Mesenchymal stem cell (in vitro differentiated cells and primary cell): ENCODE results near the gene CHCT1. TPM values are rescaled to one million over a fixed set of nuclear protein-coding genes. Genes with fewer than 3 reads are reported as not detected.
"Not testable (repeated sequence)": the region's sequence is repeated elsewhere in the genome, so short reads cannot be mapped to it uniquely, and the experiment has no call there.

ENCODE experiments used
- DNase-seq: peaks from one replicate; pipeline ENCODE4 v3.0.0-alpha.2; 2013
- H2AFZ ChIP-seq: one replicate; pipeline ENCODE4 v1.6.1; 2013; ENCODE audit warnings: low read depth, mild to moderate bottlenecking, control low read depth, inconsistent platforms, low read length, moderate library complexity
- H2AK5ac ChIP-seq: 2 replicates; pipeline ENCODE4 v1.6.1; 2013; ENCODE audit warnings: low read length, moderate library complexity, mild to moderate bottlenecking, inconsistent platforms; ENCODE audit not compliant: severe bottlenecking
- H2BK120ac ChIP-seq: one replicate; pipeline ENCODE4 v1.6.1; 2013; ENCODE audit warnings: low read depth, mild to moderate bottlenecking, inconsistent platforms, low read length, moderate library complexity
- H2BK12ac ChIP-seq, 2 experiments: one replicate each; pipeline ENCODE4 v1.6.1; 2013; ENCODE audit warnings: inconsistent platforms in 2 of 2, low read length in 2 of 2, mild to moderate bottlenecking in 2 of 2, moderate library complexity in 2 of 2, control low read depth in 1 of 2
- H2BK15ac ChIP-seq: one replicate; pipeline ENCODE4 v1.6.1; 2013; ENCODE audit warnings: mild to moderate bottlenecking, low read depth, inconsistent platforms; ENCODE audit not compliant: poor library complexity, severe bottlenecking
- H2BK5ac ChIP-seq: 2 replicates; pipeline ENCODE4 v1.6.1; 2013; ENCODE audit warnings: low read depth, mild to moderate bottlenecking, low read length, control low read depth, inconsistent platforms; ENCODE audit not compliant: poor library complexity, severe bottlenecking
- H3K14ac ChIP-seq, 2 experiments: one replicate each; pipeline ENCODE4 v1.6.1; 2013; ENCODE audit warnings: inconsistent platforms in 2 of 2, low read length in 2 of 2, control low read depth in 1 of 2, mild to moderate bottlenecking in 1 of 2, moderate library complexity in 1 of 2
- H3K18ac ChIP-seq, 2 experiments: one replicate each; pipeline ENCODE4 v1.6.1; 2013; ENCODE audit warnings: inconsistent platforms in 2 of 2, low read length in 2 of 2, control low read depth in 1 of 2, low read depth in 1 of 2, mild to moderate bottlenecking in 1 of 2
- H3K23ac ChIP-seq, 2 experiments: one replicate each; pipeline ENCODE4 v1.6.1; 2013; ENCODE audit warnings: inconsistent platforms in 2 of 2, low read length in 2 of 2, mild to moderate bottlenecking in 2 of 2, moderate library complexity in 2 of 2, control low read depth in 1 of 2
- H3K27ac ChIP-seq: 2 replicates; pipeline ENCODE4 v1.5.1; 2013; ENCODE audit warnings: mild to moderate bottlenecking, moderate library complexity, low read length, control low read depth, inconsistent platforms; ENCODE audit not compliant: poor library complexity, severe bottlenecking
- H3K27me3 ChIP-seq, 2 experiments: 2 replicates each; pipeline versions ENCODE4 v1.6.1 to v1.7.0; 2013; ENCODE audit warnings: low read length in 2 of 2, mild to moderate bottlenecking in 2 of 2, moderate library complexity in 2 of 2, control low read depth in 1 of 2, inconsistent platforms in 1 of 2; ENCODE audit not compliant: control insufficient read depth in 1 of 2, insufficient read depth in 1 of 2
- H3K36me3 ChIP-seq, 2 experiments: 2 replicates each; pipeline versions ENCODE4 v1.6.1 to v1.7.0; 2013; ENCODE audit warnings: low read length in 2 of 2, control low read depth in 1 of 2, inconsistent platforms in 1 of 2, low read depth in 1 of 2, mild to moderate bottlenecking in 1 of 2; ENCODE audit not compliant: insufficient read depth in 2 of 2, control insufficient read depth in 1 of 2
- H3K4ac ChIP-seq, 2 experiments: one replicate each; pipeline ENCODE4 v1.6.1; 2013; ENCODE audit warnings: inconsistent platforms in 2 of 2, low read length in 2 of 2, mild to moderate bottlenecking in 2 of 2, moderate library complexity in 2 of 2, control low read depth in 1 of 2, low read depth in 1 of 2
- H3K4me1 ChIP-seq: 2 replicates; pipeline ENCODE4 v1.6.1; 2013; ENCODE audit warnings: low read depth, low read length, control low read depth; ENCODE audit not compliant: control insufficient read depth, insufficient read depth
- H3K4me2 ChIP-seq: 2 replicates; pipeline ENCODE4 v1.6.1; 2013; ENCODE audit warnings: low read length, mild to moderate bottlenecking, inconsistent platforms; ENCODE audit not compliant: poor library complexity, severe bottlenecking
- H3K4me3 ChIP-seq, 2 experiments: 2 replicates each; pipeline versions ENCODE4 v1.5.1 to v1.7.0; 2013; ENCODE audit warnings: low read length in 2 of 2, mild to moderate bottlenecking in 2 of 2, control low read depth in 1 of 2, low read depth in 1 of 2; ENCODE audit not compliant: insufficient read depth in 1 of 2
- H3K79me1 ChIP-seq: replicated peaks from 2 replicates; pipeline ENCODE4 v1.6.1; 2013; ENCODE audit warnings: mild to moderate bottlenecking, control low read depth, low read length, inconsistent platforms; ENCODE audit not compliant: poor library complexity, severe bottlenecking
- H3K9ac ChIP-seq: 2 replicates; pipeline ENCODE4 v1.7.0; 2013; ENCODE audit warnings: mild to moderate bottlenecking, low read length, moderate library complexity
- H3K9me3 ChIP-seq: 2 replicates; pipeline ENCODE4 v1.7.0; 2013; ENCODE audit warnings: mild to moderate bottlenecking, low read length; ENCODE audit not compliant: control insufficient read depth
- H4K8ac ChIP-seq: one replicate; pipeline ENCODE4 v1.6.1; 2013; ENCODE audit warnings: inconsistent platforms, mild to moderate bottlenecking, low read length, moderate library complexity
- H4K91ac ChIP-seq: one replicate; pipeline ENCODE4 v1.6.1; 2013; ENCODE audit warnings: mild to moderate bottlenecking, low read length, inconsistent platforms
- WGBS: methylation state at CpG from one replicate; pipeline ENCODE4 v1.1.7; 2013; ENCODE audit warnings: mixed read lengths; 5-methylcytosine and 5-hydroxymethylcytosine counted together
- polyA plus RNA-seq, 2 experiments: library from polyadenylated mRNA; stranded (reverse); fragments of 200-250 nt; gene quantifications; one replicate each; pipeline ENCODE4 v1.2.3, GENCODE V29; 2013

The CHCT1 gene
- 0.06 TPM for polyA plus RNA-seq (2013, experiment 1 of 2)
- not detected for polyA plus RNA-seq (2013, experiment 2 of 2)

DNA sequence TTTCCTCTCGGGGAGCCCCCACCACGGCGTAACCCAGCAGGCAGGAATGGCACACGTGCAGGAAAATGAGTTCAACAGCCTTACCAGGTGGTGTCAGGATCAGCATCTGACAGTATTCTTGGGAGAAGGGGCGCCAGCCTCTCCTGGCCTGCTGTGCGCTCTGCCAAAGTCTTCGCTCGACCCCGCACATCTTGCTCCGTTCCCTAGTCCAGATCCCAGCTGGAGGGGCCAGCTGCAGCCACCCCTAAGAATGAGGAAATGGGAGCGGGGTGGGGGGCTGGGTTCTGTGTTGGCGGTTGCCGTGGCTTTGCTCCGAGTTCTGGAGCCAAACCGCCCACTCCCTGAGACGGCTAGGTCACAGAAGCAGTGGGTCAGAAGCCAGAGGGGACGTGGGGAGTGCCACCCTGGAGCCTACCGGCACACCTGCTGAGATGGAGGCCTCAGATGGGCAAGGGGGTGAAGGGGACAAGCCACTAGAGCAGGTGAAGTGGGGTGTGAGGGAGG is at the start of gene CHCT1:
TSS of gene CHCT1 (plus strand) at position 328 of the 504 bp plus-strand sequence. CDS start at position 432, 104 bp downstream.
- no peaks in the 10 kb centered on the region for H3K27me3 ChIP-seq
- H3K18ac ChIP-seq: peak within 1 kb of the TSS; percentile 54 to 76
- no peaks in the 10 kb centered on the region for H3K36me3 ChIP-seq
- peak within 1 kb of the TSS; percentile 48 for H2AFZ ChIP-seq
- H3K14ac ChIP-seq: peak within 1 kb of the TSS in 1 of 2 experiments; percentile 45
- peaks cover 4% of the 10 kb centered on the region for H3K4me1 ChIP-seq
- H4K8ac ChIP-seq: peak within 1 kb of the TSS; percentile 74
- DNase-seq: no peak
- H3K4me3 ChIP-seq: peak within 1 kb of the TSS; percentile 45 to 75
- H3K4ac ChIP-seq: peak within 1 kb of the TSS in 1 of 2 experiments; percentile 46
- H3K23ac ChIP-seq: peak within 1 kb of the TSS in 1 of 2 experiments; percentile 81
- H2BK15ac ChIP-seq: peak within 1 kb of the TSS; percentile 57
- no peaks in the 10 kb centered on the region for H3K79me1 ChIP-seq
- H3K9ac ChIP-seq: peak within 1 kb of the TSS; percentile 86
- peak within 1 kb of the TSS; percentile 40 to 67 for H2BK12ac ChIP-seq
- no peak within 1 kb of the TSS for H2AK5ac ChIP-seq
- peak within 1 kb of the TSS; percentile 77 for H4K91ac ChIP-seq
- H3K27ac ChIP-seq: no peak within 1 kb of the TSS
- H3K9me3 ChIP-seq: no peaks in the 10 kb centered on the region
- peak within 1 kb of the TSS; percentile 85 for H3K4me2 ChIP-seq
- H2BK120ac ChIP-seq: peak within 1 kb of the TSS; percentile 6
- H2BK5ac ChIP-seq: no peak within 1 kb of the TSS
- WGBS: 65% methylated on average over 18 of the region's 18 CpGs

DNA sequence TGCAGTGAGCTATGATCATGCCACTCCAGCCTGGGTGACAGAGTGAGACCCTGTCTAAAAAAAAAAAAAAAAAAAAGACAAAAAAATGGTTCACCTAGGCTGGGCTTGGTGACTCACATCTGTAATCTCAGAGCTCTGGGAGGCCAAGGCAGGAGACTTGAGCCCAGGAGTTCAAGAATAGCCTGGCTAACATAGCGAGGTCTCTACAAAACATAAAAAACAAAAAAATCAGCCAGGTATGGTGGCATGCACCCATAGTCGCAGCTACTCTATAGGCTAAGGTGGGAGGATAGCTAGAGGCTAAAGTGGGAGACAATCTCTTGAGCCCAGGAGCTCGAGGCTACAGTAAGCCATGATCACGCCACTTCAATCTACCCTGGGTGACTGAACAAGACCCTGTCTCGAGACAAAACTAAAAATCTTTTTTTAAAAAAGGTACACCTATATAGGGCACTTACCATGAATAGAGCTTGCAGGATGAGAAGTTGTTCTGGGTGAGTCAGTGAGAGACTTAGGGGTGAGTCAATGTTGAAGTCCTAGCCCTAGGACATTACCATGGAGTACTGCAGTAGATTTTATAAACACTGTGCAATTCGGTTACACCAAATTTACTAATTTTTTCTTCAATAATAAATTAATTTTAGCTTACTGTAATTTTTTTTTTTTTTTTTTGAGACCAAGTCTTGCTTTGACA is 49.4 kb upstream of the CHCT1 start:
- no peak overlapping the region for H3K4me3 ChIP-seq
- H4K8ac ChIP-seq: no peak overlapping the region
- no peak overlapping the region for H3K23ac ChIP-seq
- no peak overlapping the region for H3K27ac ChIP-seq
- H2BK12ac ChIP-seq: no peak overlapping the region
- H3K36me3 ChIP-seq: peaks cover 0 to 22% of the 10 kb centered on the region in 2 experiments
- H2BK120ac ChIP-seq: no peak overlapping the region
- no peak overlapping the region for H3K18ac ChIP-seq
- no peak overlapping the region for H4K91ac ChIP-seq
- H2AK5ac ChIP-seq: no peak overlapping the region
- no peaks in the 10 kb centered on the region for H3K9me3 ChIP-seq
- peak; percentile 71 for DNase-seq
- no peak overlapping the region for H3K4me2 ChIP-seq
- H3K27me3 ChIP-seq: no peaks in the 10 kb centered on the region
- no peak overlapping the region for H2BK15ac ChIP-seq
- H3K4me1 ChIP-seq: peaks cover 5% of the 10 kb centered on the region
- H3K4ac ChIP-seq: no peak overlapping the region
- H3K14ac ChIP-seq: no peak overlapping the region
- no peak overlapping the region for H2AFZ ChIP-seq
- no peak overlapping the region for H2BK5ac ChIP-seq
- H3K9ac ChIP-seq: peak overlapping the region; percentile 51
- H3K79me1 ChIP-seq: peaks cover 14% of the 10 kb centered on the region
- 80% methylated on average over 2 of the region's 6 CpGs for WGBS

DNA sequence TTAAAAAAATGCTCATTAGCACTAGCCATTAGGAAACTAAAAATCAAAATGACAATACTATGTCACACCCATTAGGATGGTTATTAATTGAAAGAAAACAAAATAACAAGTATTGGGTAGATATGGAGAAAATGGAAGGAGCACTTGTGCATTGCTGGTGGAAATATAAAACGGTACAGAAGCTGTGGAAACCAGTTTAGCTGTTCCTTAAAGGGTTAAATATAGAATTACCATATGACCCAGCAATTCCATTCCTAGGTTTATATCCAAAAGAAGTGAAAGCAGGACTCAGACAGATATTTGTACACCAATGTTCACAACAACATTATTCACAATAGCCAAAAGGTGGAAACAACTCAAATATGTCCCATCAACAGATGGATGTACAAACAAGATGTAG is 44.1 kb upstream of the CHCT1 start:
- not testable (repeated sequence) for H3K9ac ChIP-seq, H4K91ac ChIP-seq, H2BK15ac ChIP-seq, H3K18ac ChIP-seq, DNase-seq, H3K9me3 ChIP-seq, H4K8ac ChIP-seq, H3K79me1 ChIP-seq, H2BK12ac ChIP-seq, H3K14ac ChIP-seq, H3K4ac ChIP-seq, H3K4me1 ChIP-seq, H3K4me3 ChIP-seq, H2BK120ac ChIP-seq, H3K27me3 ChIP-seq, H2BK5ac ChIP-seq, H2AK5ac ChIP-seq, H2AFZ ChIP-seq, H3K27ac ChIP-seq, H3K4me2 ChIP-seq, H3K23ac ChIP-seq
- peaks cover 0 to 26% of the 10 kb centered on the region in 2 experiments for H3K36me3 ChIP-seq
- WGBS: no CpG with 5 or more reads among the region's 1 CpG

DNA sequence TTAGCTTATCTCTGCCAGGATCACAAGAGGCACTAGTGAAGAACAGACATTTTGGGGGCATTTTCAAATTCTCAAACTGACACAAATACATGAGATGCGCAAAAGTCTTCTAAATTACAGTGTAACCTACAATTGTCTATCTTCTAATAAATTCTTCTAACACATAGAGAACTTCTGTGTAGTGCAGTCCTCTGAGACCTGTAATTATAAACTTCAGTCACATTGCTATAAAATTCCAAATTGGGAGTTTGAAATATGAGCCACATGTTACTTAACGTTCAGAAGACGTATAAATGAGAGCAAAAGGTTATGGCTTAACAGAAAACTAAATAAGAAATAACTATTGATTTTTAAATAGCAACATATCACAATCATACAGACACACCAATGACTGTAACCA is 42.8 kb upstream of the CHCT1 start:
- not testable (repeated sequence) for H4K91ac ChIP-seq, H3K4ac ChIP-seq, H2AK5ac ChIP-seq, H3K79me1 ChIP-seq, H3K18ac ChIP-seq, H2BK12ac ChIP-seq, DNase-seq, H3K27ac ChIP-seq, H4K8ac ChIP-seq, H2AFZ ChIP-seq, H3K23ac ChIP-seq, H3K14ac ChIP-seq, H2BK120ac ChIP-seq, H3K27me3 ChIP-seq, H3K4me1 ChIP-seq, H3K4me3 ChIP-seq, H2BK5ac ChIP-seq, H3K9me3 ChIP-seq, H2BK15ac ChIP-seq, H3K4me2 ChIP-seq, H3K9ac ChIP-seq
- WGBS: no CpG with 5 or more reads among the region's 3 CpGs
- peaks cover 0 to 19% of the 10 kb centered on the region in 2 experiments for H3K36me3 ChIP-seq
